ENCODE results near the gene E2F3.

The E2F3 gene

DNA sequence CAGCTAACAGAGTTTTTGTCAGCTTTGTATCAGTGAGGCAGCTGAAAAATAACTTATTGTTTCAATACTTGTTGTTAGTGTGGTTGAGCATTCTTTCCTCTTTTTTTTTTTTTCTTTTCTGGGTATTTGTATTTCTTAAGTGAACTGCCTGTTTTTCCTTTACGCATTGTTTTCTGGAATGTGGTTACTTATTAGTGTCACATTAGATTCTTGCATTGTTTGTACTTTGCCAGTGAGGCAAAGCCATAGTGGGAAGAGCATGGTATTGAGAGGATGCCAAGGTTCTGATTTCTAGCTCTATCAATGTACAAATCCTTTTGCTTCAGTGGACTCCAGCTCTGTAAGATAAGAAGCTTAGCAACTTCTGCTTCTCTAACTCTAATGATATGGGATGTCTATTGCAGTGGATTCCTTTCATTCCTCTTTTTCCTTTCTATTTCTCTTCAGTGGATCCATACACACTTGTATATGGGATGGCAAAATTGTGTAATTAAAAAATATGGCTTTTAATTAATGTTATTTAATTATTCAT lies 136.5 kb downstream of the E2F3 start:
- DNase-seq, result no peak

DNA sequence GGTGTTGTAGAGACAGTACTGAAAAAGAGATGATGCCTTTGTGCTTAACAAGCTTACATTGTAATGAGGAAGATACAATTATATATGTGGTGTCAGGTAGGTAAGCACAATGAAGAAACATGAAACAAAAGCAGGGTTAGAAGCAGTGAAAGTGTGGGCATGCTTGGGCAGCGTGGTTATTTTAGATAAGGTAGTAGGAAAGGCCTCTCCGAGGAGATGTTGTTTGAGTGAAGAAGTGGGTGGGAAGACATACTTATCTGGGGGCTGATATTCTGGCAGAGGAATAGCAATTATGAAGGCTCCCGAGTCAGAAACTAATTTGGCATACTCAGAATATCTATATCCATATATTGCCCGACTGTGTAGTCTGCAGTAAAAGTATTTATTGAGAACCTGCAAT lies 137.2 kb downstream of the E2F3 start:
- DNase-seq, result no peak

DNA sequence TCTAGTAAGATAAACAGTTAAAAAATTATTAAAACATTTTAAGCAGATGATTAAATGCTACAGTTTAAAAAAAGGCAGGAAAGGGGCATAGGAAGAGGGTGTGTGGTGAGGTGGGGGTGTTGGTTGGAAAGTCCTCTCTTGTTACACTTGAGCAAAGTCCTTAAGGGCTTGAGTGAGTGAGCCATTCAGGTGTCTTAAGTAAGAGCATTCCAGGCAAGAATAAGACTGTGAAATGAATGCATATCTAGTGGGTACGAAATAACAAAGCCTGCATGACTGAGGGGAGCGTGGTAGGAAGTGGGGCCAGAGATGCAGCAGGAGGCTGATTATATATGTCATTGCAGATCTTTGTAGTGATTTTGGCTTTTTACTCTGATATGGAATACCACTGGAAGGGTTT lies 137.7 kb downstream of the E2F3 start:
- no peak for DNase-seq

DNA sequence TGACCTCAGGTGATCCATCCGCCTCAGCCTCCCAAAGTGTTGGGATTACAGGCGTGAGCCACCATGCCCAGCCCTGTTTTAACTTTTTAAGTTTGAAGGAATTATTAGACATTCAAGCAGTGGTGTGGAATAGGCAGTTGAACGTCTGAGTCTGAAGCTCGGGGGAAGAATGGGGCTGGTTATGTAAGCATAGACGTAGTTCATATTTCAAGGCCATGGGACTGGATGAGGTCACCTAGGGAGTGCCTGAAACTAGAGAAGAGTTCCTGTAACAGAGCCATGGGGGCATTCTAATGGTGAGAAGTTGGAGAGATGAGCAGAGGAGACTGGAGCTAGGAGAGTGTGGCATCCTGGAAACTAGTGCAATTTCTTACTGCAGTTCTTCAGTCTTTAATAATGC lies 139.0 kb downstream of the E2F3 start:
- no peak for DNase-seq

DNA sequence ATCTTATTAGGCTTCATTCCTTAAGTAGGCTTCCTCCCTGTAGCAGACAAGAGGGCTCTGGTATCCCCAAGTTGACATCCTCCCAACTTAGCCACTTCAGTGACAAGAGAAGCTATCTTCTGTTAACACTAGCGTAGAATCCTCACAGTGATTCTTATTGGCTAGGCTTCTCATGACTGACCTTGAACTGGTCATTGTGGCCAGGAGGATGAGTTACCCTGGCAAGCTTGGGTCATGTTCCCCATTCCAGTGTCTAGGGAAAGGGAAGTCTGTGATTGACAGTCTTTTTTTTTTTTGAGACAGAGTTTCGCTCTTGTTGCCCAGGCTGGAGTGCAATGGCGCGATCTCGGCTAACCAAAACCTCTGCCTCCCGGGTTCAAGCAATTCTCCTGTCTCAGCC lies 139.7 kb downstream of the E2F3 start:
- DNase-seq, result no peak

DNA sequence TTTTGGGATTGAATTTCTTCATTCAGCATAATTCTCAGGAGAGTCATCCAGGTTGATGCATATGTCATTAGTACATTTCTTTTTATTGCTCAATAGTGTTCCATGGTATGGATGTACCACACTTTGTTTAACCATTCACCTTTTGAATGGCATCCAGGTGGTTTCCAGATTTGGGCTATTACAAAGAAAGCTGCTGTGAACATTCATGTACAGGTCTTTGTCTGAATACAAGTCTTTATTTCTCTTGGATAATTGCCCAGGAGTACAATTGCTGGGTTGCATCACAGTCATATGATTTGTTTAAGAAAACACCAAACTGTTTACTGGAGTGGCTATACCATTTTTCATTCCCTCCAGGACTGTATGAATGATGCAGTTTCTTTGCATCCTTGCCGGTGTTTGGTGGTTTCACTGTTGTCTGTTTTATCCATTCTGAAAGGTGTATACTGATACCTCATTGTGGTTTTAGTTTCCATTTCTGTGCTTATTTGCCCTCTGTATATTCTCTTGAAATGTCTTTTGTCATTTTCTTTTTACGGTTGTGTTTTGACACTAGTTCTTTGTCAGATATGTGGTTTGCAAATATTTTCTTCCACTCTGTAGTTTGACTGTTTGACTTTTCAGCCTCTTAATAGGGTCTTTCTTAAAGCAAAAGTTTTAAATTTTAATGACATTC lies 141.4 kb downstream of the E2F3 start:
- no peak for DNase-seq
